Body of pancreas (tissue), 4 donors: Measurements from ENCODE around the gene LAMTOR5. TPM values are rescaled to one million over a fixed set of nuclear protein-coding genes. Genes with fewer than 3 reads are reported as not detected.

Experiments
- ATAC-seq: fragments of 150-250 bp; one replicate; pipeline ENCODE4 v1.9.1; 2016
- DNase-seq, 4 donors: peaks; one replicate each; pipeline ENCODE4 v3.0.0-alpha.2; 2019
- H3K27ac ChIP-seq, 4 donors: fragments of 200-600 bp; sonication (generic); 1 replicate in 3 of 4; 2 replicates in 1 of 4; pipeline versions ENCODE4 v1.5.1 to v1.6.1; 2016 to 2019; ENCODE audit warnings: mild to moderate bottlenecking in 1 of 4, mixed read lengths in 1 of 4, moderate library complexity in 1 of 4
- H3K27me3 ChIP-seq, 2 donors: fragments of 200-600 bp; sonication (generic); one replicate each; pipeline ENCODE4 v1.6.0; 2016; ENCODE audit warnings: mild to moderate bottlenecking in 1 of 2
- H3K36me3 ChIP-seq, 2 donors: fragments of 200-600 bp; sonication (generic); replicated peaks in 1 of 2; 2 replicates each; pipeline ENCODE4 v1.5.1; 2016; ENCODE audit warnings: low read depth in 2 of 2; ENCODE audit not compliant: insufficient read depth in 1 of 2
- H3K4me1 ChIP-seq: fragments of 200-600 bp; sonication (generic); one replicate; pipeline ENCODE4 v1.6.0; 2016
- H3K4me3 ChIP-seq, 2 donors: fragments of 200-600 bp; sonication (generic); 1 replicate in 1 of 2; 2 replicates in 1 of 2; pipeline ENCODE4 v1.5.1; 2016 to 2019
- H3K9me3 ChIP-seq, 3 donors: fragments of 200-600 bp; sonication (generic); 1 replicate in 2 of 3; 2 replicates in 1 of 3; pipeline ENCODE4 v1.5.1; 2016
- CTCF ChIP-seq, 7 experiments: fragments of 450-650 bp in 4 of 7; fragments of 200-600 bp in 3 of 7; sonication (generic) in 3 of 7; IDR thresholded peaks; one replicate each; pipeline ENCODE4 v1.5.1; 2016 to 2019; ENCODE audit warnings: antibody characterized with exemption in 7 of 7
- POLR2A ChIP-seq, 3 donors: fragments of 450-650 bp; IDR thresholded peaks; one replicate each; pipeline ENCODE4 v1.6.1; 2016; ENCODE audit warnings: antibody characterized with exemption in 3 of 3, mild to moderate bottlenecking in 2 of 3
- WGBS, 2 donors: methylation state at CpG; one replicate each; pipeline ENCODE4 v1.1.5; 2017; 5-methylcytosine and 5-hydroxymethylcytosine counted together
- intact Hi-C: fragments of 100-400 bp; cut with DNase I; formaldehyde crosslinking; loops from one replicate; pipeline ENCODE4 v1.15.1; 2023
- total RNA-seq, 2 donors: library from RNA; depleted of rRNA; stranded (reverse); fragments of >200 nt; gene quantifications; one replicate each; pipeline ENCODE4 v1.1.0, GENCODE V29; 2016

LAMTOR5 gene
- total RNA-seq, 2 donors from 2014 or later = 8.6 to 25.4 TPM

DNA sequence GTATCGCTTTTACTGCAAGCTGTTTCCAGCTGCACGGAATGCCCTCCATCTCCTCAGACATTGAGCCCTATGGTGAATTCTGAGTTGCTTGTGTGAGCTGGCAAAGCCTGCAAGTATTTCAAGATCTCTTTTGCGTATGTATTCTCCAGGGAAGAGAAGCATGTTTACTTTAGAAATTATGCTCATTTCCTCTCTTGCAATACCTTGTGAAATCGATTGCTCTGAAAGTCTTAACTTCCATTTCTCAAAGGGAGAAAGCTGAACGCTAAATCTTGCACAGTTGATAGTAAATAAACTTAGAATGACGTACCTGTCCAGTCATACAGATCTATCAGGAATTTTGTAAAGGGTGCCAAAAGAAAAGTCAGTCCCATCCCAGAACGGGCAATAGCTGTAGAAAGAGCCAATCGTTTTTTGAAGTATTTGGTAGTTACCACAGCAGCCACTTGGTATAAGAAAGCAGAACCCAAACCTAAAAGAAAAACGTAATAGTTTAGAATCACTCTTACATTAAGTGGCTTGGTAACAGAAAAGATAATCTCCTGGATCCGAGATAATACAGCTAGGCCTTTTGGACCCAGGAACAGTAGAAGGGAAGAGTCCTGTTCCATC lies 26.7 kb downstream of the LAMTOR5 start:
- WGBS, 2 donors = 67 to 80% methylated on average over 10 of the region's 10 CpGs
- no peak for DNase-seq
- TF ChIP-seq POLR2A (IDR thresholded peaks at IDR 0.05) (no peak), CTCF (IDR thresholded peaks at IDR 0.05) (no peak)
- no peak for ATAC-seq
- Histone ChIP-seq H3K9me3 (no peaks in the 10 kb centered on the region), H3K27me3 (no peaks in the 10 kb centered on the region), H3K36me3 (peaks cover 0 to 2% of the 10 kb centered on the region in 2 donors), H3K27ac (no peak overlapping the region), H3K4me3 (no peak overlapping the region), H3K4me1 (no peaks in the 10 kb centered on the region)
- intact Hi-C loops = no loop called here

- Histone ChIP-seq H3K4me3 (no peak overlapping the region), H3K4me1 (no peaks in the 10 kb centered on the region), H3K27me3 (no peaks in the 10 kb centered on the region), H3K27ac (no peak overlapping the region), H3K9me3 (no peaks in the 10 kb centered on the region), H3K36me3 (peaks cover 0 to 3% of the 10 kb centered on the region in 2 donors)
- DNase-seq = no peak
- intact Hi-C loops = no loop called here
- no peak for ATAC-seq
- TF ChIP-seq CTCF (IDR thresholded peaks at IDR 0.05) (no peak), POLR2A (IDR thresholded peaks at IDR 0.05) (no peak)
- 96 to 100% methylated on average over 1 of the region's 1 CpG for WGBS, 2 donors
Measured at GRCh38 chr1:110375490-110375889, 32.0 kb downstream of the LAMTOR5 start.

GRCh38 chr1:110370827-110371226 lies 36.7 kb downstream of the LAMTOR5 start:
- ATAC-seq = no peak

DNA sequence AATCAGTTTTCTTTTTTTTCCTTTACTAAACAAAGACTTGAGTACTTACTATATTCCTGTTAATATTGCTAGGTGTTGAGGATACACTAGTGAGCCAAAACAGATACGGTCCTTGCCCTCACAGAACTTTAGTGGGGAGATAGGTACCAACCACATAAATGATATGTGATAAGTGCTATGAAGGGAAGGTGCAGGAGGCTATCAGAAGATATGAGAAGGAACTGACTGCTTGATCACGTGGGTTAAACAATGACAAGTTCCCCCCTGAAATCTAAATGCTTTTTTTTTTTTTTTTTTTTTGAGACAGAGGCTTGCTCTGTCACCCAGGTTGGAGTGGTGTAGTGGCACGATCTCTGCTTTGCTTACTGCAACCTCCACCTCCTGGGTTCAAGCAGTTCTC lies 43.3 kb downstream of the LAMTOR5 start:
- DNase-seq (no peak), ATAC-seq (no peak)
- TF ChIP-seq CTCF (IDR thresholded peaks at IDR 0.05) = no peak
- TF ChIP-seq POLR2A (IDR thresholded peaks at IDR 0.05) = no peak
- no peak overlapping the region for H3K4me3 ChIP-seq
- H3K27ac ChIP-seq = no peak overlapping the region
- no peaks in the 10 kb centered on the region for H3K9me3 ChIP-seq
- peaks cover 0 to 5% of the 10 kb centered on the region in 2 donors for H3K36me3 ChIP-seq
- H3K27me3 ChIP-seq = no peaks in the 10 kb centered on the region
- H3K4me1 ChIP-seq = no peaks in the 10 kb centered on the region
- 93 to 94% methylated on average over 3 of the region's 3 CpGs for WGBS, 2 donors
- intact Hi-C loops = no loop called here

More at GRCh38 chr1:110370827-110371226, 36.7 kb downstream of the LAMTOR5 start:
- 22 to 31% methylated on average over 1 of the region's 1 CpG for WGBS, 2 donors
- no peak overlapping the region for H3K27ac ChIP-seq
- H3K36me3 ChIP-seq = peaks cover 3 to 5% of the 10 kb centered on the region in 2 donors
- TF ChIP-seq POLR2A (IDR thresholded peaks at IDR 0.05) = no peak
- no peak for TF ChIP-seq CTCF (IDR thresholded peaks at IDR 0.05)
- DNase-seq = no peak
- intact Hi-C loops = no loop called here
- H3K4me1 ChIP-seq = no peaks in the 10 kb centered on the region
- H3K9me3 ChIP-seq = peaks cover 0 to 3% (median 0%) of the 10 kb centered on the region in 3 donors
- no peaks in the 10 kb centered on the region for H3K27me3 ChIP-seq
- no peak overlapping the region for H3K4me3 ChIP-seq

- 89 to 95% methylated on average over 1 of the region's 1 CpG for WGBS, 2 donors
Measured at GRCh38 chr1:110361856-110362255, 45.6 kb downstream of the LAMTOR5 start.

More at GRCh38 chr1:110361856-110362255, 45.6 kb downstream of the LAMTOR5 start:
- H3K27ac ChIP-seq = no peak overlapping the region
- intact Hi-C loops = no loop called here
- no peaks in the 10 kb centered on the region for H3K9me3 ChIP-seq
- H3K36me3 ChIP-seq = peaks cover 0 to 5% of the 10 kb centered on the region in 2 donors
- ATAC-seq (no peak), DNase-seq (no peak)
- no peak overlapping the region for H3K4me3 ChIP-seq
- TF ChIP-seq CTCF (IDR thresholded peaks at IDR 0.05) = no peak
- TF ChIP-seq POLR2A (IDR thresholded peaks at IDR 0.05) = no peak
- no peaks in the 10 kb centered on the region for H3K27me3 ChIP-seq
- peaks cover 3% of the 10 kb centered on the region for H3K4me1 ChIP-seq
